Psoas muscle (tissue), 8 donors: Measurements from ENCODE around the gene POLL. TPM values are rescaled to one million over a fixed set of nuclear protein-coding genes. Genes with fewer than 3 reads are reported as not detected.

Experiments
- ATAC-seq, 4 donors: fragments of 200-7000 bp; cut with Tn5 transposase; one replicate each; pipeline ENCODE4 v1.9.1; 2020; ENCODE audit warnings: moderate library complexity in 3 of 4, mild to moderate bottlenecking in 2 of 4
- DNase-seq, 2 donors: peaks; one replicate each; pipeline ENCODE4 v3.0.0-alpha.2; 2020
- H3K27ac ChIP-seq: fragments of 200-600 bp; one replicate; pipeline ENCODE4 v1.8.0; 2022
- H3K27me3 ChIP-seq, 3 donors: fragments of 200-600 bp in 1 of 3; one replicate each; pipeline versions ENCODE4 v1.6.1 to v1.8.0; 2013 to 2022; ENCODE audit warnings: low read length in 2 of 3, mild to moderate bottlenecking in 2 of 3, moderate library complexity in 1 of 3; ENCODE audit not compliant: insufficient read depth in 3 of 3
- H3K36me3 ChIP-seq, 2 donors: fragments of 200-600 bp in 1 of 2; one replicate each; pipeline versions ENCODE4 v1.6.1 to v1.8.0; 2013 to 2022; ENCODE audit warnings: low read depth in 1 of 2, mild to moderate bottlenecking in 1 of 2, moderate library complexity in 1 of 2; ENCODE audit not compliant: insufficient read depth in 1 of 2
- H3K4me1 ChIP-seq: fragments of 200-600 bp; one replicate; pipeline ENCODE4 v1.8.0; 2022
- H3K4me3 ChIP-seq: fragments of 200-600 bp; one replicate; pipeline ENCODE4 v1.8.0; 2022; ENCODE audit warnings: mild to moderate bottlenecking
- H3K9me3 ChIP-seq: fragments of 200-600 bp; one replicate; pipeline ENCODE4 v1.8.0; 2022
- WGBS, 3 donors: extraction: QIAGEN DNeasy Blood & Tissue Kit; methylation state at CpG; one replicate each; pipeline versions ENCODE4 v1.1.6 to v1.1.7; 2013; 5-methylcytosine and 5-hydroxymethylcytosine counted together
- intact Hi-C, 2 donors: fragments of 100-400 bp; cut with DNase I; formaldehyde crosslinking; loops; one replicate each; pipeline versions ENCODE4 v1.11.0 to v1.14.2; 2022
- polyA plus RNA-seq, 3 donors: library from polyadenylated mRNA; stranded (reverse); fragments of 200-250 nt; gene quantifications; one replicate each; pipeline ENCODE4 v1.2.3, GENCODE V29; 2013
- total RNA-seq, 4 donors: library from RNA; stranded (reverse); fragmentation: NEBNext Ultra II Directional in 2 of 4; extraction: Animal tissue kit (Norgen Biotek cat#: 25700) in 2 of 4; gene quantifications; one replicate each; pipeline versions ENCODE4 v1.2.1 to v1.2.4, GENCODE V29; 2021 to 2023
- TF ChIP-seq, protein P1 (sequence below): fragments of 200-600 bp; IDR thresholded peaks from one replicate; pipeline ENCODE4 v1.8.0; 2022; ENCODE audit warnings: antibody characterized with exemption
- donor health status: healthy with polysubstance abuse.
- donor health status: DM: no; HTN: no; CAD: no; lungs with moderate emphysema.
- donor health status: Bipolar disorder and iron deficiency.
- donor health status: healthy.
- donor health status: DM: yes; HTN: yes; CAD: no.
- donor health status: DM: no; HTN: no; CAD: no.
- donor health status: DM: no; HTN: no; CAD: no.
- donor health status: DM: yes; HTN: yes; CAD: no.

The POLL gene
- total and polyA plus RNA-seq, 7 donors = 19.0 to 29.3 (median 21.6) TPM

DNA sequence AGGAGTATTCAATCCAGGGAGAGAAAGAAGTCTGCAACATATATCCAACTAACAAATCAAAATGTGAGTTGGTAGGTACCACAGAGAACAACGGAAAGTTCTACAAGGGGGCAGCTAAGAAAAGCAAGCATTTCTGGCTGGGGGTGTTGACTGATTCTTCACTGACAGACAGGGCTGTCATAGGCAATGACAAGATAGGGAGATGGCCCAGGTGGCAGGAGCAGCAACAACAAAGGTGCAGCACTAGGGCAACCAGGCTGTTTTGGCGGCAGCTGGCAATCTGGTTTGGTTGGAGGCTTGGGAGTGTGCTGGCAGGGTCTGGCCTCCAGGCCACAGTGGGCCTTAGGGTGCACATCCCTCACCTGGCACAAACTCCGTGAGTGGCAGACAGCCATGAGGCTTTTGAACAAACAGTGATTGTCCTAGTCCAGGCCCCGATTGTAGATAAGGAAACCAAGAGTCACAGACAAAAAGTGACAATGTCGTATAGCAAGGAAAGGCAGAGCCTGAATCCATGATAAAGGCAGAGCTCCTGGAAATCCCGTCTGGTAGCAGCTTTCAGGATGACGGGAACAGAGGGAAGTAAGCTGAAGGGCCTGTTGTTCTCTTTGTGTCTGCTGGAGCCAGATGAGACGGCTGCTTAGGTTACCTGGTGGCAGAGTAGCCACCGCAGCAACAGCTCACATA is 28.5 kb upstream of the POLL start:
- ATAC-seq (no peak), DNase-seq (no peak)
- Histone ChIP-seq H3K27ac (no peak overlapping the region), H3K36me3 (peaks cover 0 to 30% of the 10 kb centered on the region in 2 donors), H3K9me3 (no peaks in the 10 kb centered on the region), H3K4me1 (no peaks in the 10 kb centered on the region), H3K4me3 (no peak overlapping the region), H3K27me3 (no peaks in the 10 kb centered on the region)
- TF ChIP-seq, protein P1, sequence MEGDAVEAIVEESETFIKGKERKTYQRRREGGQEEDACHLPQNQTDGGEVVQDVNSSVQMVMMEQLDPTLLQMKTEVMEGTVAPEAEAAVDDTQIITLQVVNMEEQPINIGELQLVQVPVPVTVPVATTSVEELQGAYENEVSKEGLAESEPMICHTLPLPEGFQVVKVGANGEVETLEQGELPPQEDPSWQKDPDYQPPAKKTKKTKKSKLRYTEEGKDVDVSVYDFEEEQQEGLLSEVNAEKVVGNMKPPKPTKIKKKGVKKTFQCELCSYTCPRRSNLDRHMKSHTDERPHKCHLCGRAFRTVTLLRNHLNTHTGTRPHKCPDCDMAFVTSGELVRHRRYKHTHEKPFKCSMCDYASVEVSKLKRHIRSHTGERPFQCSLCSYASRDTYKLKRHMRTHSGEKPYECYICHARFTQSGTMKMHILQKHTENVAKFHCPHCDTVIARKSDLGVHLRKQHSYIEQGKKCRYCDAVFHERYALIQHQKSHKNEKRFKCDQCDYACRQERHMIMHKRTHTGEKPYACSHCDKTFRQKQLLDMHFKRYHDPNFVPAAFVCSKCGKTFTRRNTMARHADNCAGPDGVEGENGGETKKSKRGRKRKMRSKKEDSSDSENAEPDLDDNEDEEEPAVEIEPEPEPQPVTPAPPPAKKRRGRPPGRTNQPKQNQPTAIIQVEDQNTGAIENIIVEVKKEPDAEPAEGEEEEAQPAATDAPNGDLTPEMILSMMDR = no peak
- intact Hi-C loops = no loop called here
- 81 to 90% (median 89%) methylated on average over 9 of the region's 9 CpGs for WGBS, 3 donors

DNA sequence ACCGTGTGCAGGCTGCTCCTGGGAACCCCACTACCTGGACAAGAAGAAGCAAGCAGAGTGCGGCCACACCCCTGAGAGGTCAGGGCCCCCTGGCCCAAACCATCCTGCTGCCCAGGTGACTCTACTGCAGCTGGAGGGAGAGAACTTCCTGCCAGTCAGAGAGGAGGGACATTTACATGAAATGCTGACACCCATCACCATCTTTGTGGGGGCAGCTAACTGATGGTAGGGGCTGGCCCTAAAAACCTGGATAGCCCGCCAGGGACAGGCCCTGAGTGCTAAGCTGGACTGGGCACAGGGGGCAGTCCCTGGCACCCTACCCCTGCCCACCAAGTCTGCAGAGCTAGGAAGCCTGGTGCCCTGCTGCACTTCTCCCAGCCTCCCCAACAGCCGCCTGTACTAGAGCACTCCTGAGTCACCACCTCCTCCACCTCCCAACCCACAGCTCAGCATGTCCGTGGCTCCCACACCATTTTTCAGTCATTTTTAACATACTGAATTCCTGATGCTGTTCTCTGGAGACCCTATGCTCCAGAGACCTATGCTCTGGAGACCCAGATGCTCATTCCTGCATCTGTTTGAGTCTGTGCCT is 27.6 kb upstream of the POLL start:
- 92 to 97% (median 93%) methylated on average over 5 of the region's 5 CpGs for WGBS, 3 donors
- Histone ChIP-seq H3K4me3 (no peak overlapping the region), H3K9me3 (no peaks in the 10 kb centered on the region), H3K36me3 (peaks cover 0 to 37% of the 10 kb centered on the region in 2 donors), H3K27ac (no peak overlapping the region), H3K4me1 (no peaks in the 10 kb centered on the region), H3K27me3 (no peaks in the 10 kb centered on the region)
- ATAC-seq (no peak), DNase-seq (no peak)
- TF ChIP-seq, protein P1 = no peak
- intact Hi-C loops = no loop called here

DNA sequence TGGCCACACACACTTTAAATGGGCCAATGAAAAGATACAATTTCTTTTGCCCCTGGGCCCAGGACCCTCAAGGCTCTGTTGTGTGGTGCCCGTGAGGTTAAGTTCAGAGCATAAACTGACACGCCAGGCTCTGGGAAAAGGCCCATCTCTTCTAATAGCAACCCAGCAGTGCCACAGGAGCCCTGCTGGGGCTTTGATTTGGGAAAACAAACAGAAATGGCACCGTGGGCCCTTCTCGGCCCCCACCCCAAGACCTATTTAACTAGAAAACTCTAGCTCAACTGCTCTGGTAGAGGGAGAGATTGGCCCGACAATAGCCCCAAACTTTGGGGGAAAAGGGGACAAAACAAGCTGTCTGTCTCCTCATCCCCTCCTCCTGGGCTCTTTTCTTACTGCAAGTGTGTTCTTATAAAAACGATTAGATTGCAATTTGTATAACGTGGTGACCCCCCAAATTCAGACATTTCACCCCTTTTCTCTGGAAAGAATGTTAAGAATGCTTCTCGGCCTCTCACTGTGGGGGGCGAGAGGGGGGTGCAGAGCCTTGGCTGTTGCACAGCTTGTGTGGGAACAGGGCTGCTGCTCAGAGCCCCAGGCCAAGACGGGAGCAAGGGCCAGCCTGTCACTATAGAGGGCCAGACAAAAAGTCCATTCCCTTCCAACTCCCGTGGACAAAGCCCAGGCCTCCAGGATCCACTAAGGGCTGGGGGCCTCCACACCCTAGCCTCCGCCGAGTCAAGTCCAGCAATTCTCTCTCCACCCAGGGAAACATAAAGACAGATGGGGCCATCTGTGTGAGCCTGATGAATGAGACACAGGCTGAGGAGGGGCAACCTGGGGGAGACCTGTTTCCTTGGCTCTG is 26.8 kb upstream of the POLL start:
- DNase-seq (no peak), ATAC-seq (no peak)
- Histone ChIP-seq H3K27me3 (no peaks in the 10 kb centered on the region), H3K9me3 (no peaks in the 10 kb centered on the region), H3K27ac (no peak overlapping the region), H3K4me1 (no peaks in the 10 kb centered on the region), H3K36me3 (peaks cover 0 to 38% of the 10 kb centered on the region in 2 donors), H3K4me3 (no peak overlapping the region)
- WGBS, 3 donors = 72 to 79% (median 76%) methylated on average over 13 of the region's 13 CpGs
- intact Hi-C loops = loop anchor here in 1 of 2 donors (5.0 kb wide), 1 partner anchor 152 kb away; no protein-coding TSS in a partner anchor
- TF ChIP-seq, protein P1 = no peak

DNA sequence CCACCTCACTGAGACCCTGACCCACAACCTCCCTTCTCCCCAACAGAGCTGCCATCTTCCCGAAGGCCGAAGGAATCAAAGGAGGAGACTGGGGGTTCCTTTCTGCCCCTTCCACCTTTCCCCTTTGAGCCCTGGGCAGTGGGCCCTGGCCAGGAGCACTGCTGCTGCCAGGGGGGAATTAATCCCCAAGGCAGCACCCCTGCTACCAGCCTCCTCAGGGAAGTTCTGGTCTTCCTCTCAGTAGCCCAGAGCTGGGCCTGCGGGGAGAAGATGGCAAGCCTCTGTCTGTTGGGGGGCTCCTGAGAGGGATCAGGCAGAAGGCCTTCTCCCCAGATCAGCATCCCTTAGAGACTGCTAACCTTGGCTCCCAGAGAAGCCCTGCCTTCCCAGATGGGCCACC is 25.6 kb upstream of the POLL start:
- Histone ChIP-seq H3K27ac (no peak overlapping the region), H3K4me1 (no peaks in the 10 kb centered on the region)
- DNase-seq = no peak

More for the DNA sequence above, 25.6 kb upstream of the POLL start:
- intact Hi-C loops = loop anchor here in 1 of 2 donors (5.0 kb wide), 1 partner anchor 154 kb away; no protein-coding TSS in a partner anchor
- no peak overlapping the region for H3K4me3 ChIP-seq
- no peak for ATAC-seq
- no peaks in the 10 kb centered on the region for H3K27me3 ChIP-seq
- H3K36me3 ChIP-seq = peaks cover 0 to 46% of the 10 kb centered on the region in 2 donors
- TF ChIP-seq, protein P1 = no peak
- 97 to 100% (median 97%) methylated on average over 3 of the region's 3 CpGs for WGBS, 3 donors
- H3K9me3 ChIP-seq = no peaks in the 10 kb centered on the region
